Fibroblast of lung (primary cell): ENCODE results near the gene FAM25G.
"Not testable (repeated sequence)": the region's sequence is repeated elsewhere in the genome, so short reads cannot be mapped to it uniquely, and the experiment has no call there.

Experiments
- CTCF ChIP-seq, 2 donors: IDR thresholded peaks in 1 of 2; conservative IDR thresholded peaks in 1 of 2; 1 replicate in 1 of 2; 2 replicates in 1 of 2; pipeline ENCODE4 v1.5.1; 2011 to 2012; ENCODE audit warnings: low read length in 2 of 2, control low read depth in 1 of 2, inconsistent platforms in 1 of 2, low read depth in 1 of 2, mild to moderate bottlenecking in 1 of 2
- EZH2 ChIP-seq: IDR thresholded peaks from 2 replicates; pipeline ENCODE4 v1.5.1; 2012; ENCODE audit warnings: low read length, control low read depth, mild to moderate bottlenecking; ENCODE audit errors: missing control alignments

GRCh38 chr10:47473516-47473915 is 18.0 kb downstream of the FAM25G start:
- not testable (repeated sequence) for TF ChIP-seq CTCF (conservative IDR thresholded peaks at IDR 0.05 in 1 of 2, IDR thresholded peaks at IDR 0.05 in 1 of 2; ENCODE audit: low read depth in 1 of 2, low read length in 2 of 2); EZH2
